Epithelial cell of proximal tubule (primary cell): ENCODE measurements around the gene GSE1. TPM values are rescaled to one million over a fixed set of nuclear protein-coding genes. Genes with fewer than 3 reads are reported as not detected.

ENCODE experiments used
- DNase-seq: peaks from one replicate; pipeline ENCODE4 v3.0.0-alpha.2; 2011; ENCODE audit warnings: low read depth
- H3K4me3 ChIP-seq: 2 replicates; pipeline ENCODE4 v1.5.1; 2011; ENCODE audit warnings: low read depth, mild to moderate bottlenecking, low read length
- total RNA-seq: library from RNA; depleted of rRNA; stranded (reverse); fragments of >200 nt; gene quantifications from 2 replicates; pipeline ENCODE4 v1.2.3, GENCODE V29; 2015
- TF ChIP-seq, protein P1 (sequence below): conservative IDR thresholded peaks from 2 replicates; pipeline ENCODE4 v1.5.1; 2012; ENCODE audit warnings: low read depth, mild to moderate bottlenecking, low read length

GSE1 gene
- total RNA-seq, 1 donor from 2014 or later = 41.9 TPM

- DNase-seq = no peak
- H3K4me3 ChIP-seq = no peak overlapping the region
- TF ChIP-seq, protein P1, sequence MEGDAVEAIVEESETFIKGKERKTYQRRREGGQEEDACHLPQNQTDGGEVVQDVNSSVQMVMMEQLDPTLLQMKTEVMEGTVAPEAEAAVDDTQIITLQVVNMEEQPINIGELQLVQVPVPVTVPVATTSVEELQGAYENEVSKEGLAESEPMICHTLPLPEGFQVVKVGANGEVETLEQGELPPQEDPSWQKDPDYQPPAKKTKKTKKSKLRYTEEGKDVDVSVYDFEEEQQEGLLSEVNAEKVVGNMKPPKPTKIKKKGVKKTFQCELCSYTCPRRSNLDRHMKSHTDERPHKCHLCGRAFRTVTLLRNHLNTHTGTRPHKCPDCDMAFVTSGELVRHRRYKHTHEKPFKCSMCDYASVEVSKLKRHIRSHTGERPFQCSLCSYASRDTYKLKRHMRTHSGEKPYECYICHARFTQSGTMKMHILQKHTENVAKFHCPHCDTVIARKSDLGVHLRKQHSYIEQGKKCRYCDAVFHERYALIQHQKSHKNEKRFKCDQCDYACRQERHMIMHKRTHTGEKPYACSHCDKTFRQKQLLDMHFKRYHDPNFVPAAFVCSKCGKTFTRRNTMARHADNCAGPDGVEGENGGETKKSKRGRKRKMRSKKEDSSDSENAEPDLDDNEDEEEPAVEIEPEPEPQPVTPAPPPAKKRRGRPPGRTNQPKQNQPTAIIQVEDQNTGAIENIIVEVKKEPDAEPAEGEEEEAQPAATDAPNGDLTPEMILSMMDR = no peak
Measured at GRCh38 chr16:85585711-85586110, 27.4 kb upstream of the GSE1 start.

GRCh38 chr16:85586380-85587104 is 26.6 kb upstream of the GSE1 start:
- DNase-seq = no peak
- TF ChIP-seq, protein P1 = no peak
- no peak overlapping the region for H3K4me3 ChIP-seq

GRCh38 chr16:85587762-85588556 is 25.2 kb upstream of the GSE1 start:
- H3K4me3 ChIP-seq = no peak overlapping the region
- DNase-seq = no peak
- TF ChIP-seq, protein P1 = no peak

DNA sequence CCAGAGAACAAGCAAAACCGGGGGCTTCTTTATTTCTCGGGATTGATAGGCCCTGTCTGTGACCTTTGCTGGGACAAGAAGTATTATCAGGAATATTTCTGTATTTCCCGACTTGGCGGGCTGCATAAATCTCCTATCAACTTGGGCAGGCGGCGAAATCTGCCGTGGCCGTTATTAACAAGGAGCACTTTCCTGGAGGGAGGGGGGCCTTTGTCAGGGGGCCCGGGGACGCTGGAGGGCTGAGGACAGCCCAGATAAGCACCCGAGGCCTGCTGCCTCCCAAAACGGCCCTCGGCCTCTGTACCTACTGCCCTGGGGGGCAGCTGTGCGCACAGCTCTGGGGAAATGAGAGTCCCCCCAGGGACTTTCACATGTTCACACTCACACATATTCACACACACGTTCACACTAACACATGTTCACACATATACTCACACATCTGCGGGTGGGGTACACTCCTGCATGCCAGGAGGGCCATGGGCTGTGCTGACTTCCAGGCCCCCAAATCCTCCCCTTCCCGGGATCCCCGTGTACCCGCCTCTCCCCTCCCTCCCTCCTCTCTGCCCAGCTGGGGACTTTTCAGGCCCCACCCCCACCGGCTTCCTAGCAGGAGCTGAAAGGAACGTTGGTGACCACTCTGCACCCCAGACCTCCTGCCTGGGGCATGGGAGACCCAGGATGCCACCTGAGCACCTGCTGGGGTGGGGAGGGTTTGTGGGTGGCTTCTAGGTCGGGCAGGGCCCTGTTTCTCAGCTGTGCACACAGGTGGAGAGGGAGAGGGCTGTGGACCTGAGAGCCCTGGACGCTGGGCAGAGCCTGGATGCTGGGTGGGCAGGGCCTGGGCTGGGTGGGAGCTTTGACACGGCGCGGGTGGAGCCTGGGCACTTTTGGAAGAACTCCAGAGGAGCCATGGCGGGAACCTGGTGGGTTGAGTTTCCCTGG is 24.3 kb upstream of the GSE1 start:
- TF ChIP-seq, protein P1 = no peak
- no peak for DNase-seq

GRCh38 chr16:85589688-85590505 is 23.2 kb upstream of the GSE1 start:
- TF ChIP-seq, protein P1 = no peak
- no peak for DNase-seq
- H3K4me3 ChIP-seq = no peak overlapping the region

More for the DNA sequence above, 24.3 kb upstream of the GSE1 start:
- H3K4me3 ChIP-seq = no peak overlapping the region

GRCh38 chr16:85590506-85590832 is 22.7 kb upstream of the GSE1 start:
- no peak for DNase-seq
- no peak overlapping the region for H3K4me3 ChIP-seq
- TF ChIP-seq, protein P1 = no peak
